Measurements from ENCODE around the gene TAS2R50. TPM values are rescaled to one million over a fixed set of nuclear protein-coding genes. Genes with fewer than 3 reads are reported as not detected.
"Not testable (repeated sequence)": the region's sequence is repeated elsewhere in the genome, so short reads cannot be mapped to it uniquely, and the experiment has no call there.

The TAS2R50 gene, protein sequence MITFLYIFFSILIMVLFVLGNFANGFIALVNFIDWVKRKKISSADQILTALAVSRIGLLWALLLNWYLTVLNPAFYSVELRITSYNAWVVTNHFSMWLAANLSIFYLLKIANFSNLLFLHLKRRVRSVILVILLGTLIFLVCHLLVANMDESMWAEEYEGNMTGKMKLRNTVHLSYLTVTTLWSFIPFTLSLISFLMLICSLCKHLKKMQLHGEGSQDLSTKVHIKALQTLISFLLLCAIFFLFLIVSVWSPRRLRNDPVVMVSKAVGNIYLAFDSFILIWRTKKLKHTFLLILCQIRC
- polyA plus RNA-seq (2011; rRNA removed) (0.12 TPM in 1 of 2 replicates, not detected in the other), polyA minus RNA-seq (2011; rRNA and poly(A)+ RNA removed) (2.7 and 3.1 TPM in 2 replicates)

DNA sequence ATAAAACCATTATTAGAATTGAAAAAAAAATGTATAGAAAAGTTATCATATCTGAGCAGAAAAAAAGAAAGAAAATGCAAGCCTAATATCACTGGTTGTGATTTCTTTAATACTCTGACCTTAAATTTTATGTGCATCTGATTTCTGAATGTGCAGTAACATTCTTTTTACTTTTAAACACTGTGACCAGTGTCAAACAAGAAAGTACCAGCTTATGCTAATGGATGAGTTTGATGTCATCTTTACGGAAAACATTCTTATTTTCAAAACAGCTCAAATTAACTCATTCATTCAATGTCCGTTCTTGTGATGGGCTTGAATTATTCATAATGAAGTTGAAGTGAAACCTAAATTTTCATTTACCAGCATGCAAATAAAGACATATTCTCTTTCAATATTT lies at the start of gene TAS2R50:
TSS of gene TAS2R50 (minus strand) at position 101 of the 400 bp plus-strand sequence. CDS start at position 49, 52 bp downstream.
- CTCF ChIA-PET: no interaction called here
- no peak for DNase-seq (ENCODE audit: low read depth)
- POLR2A ChIA-PET: no interaction called here
- no peaks in the 10 kb centered on the region for H3K27me3 ChIP-seq (ENCODE audit: control insufficient read depth, insufficient read depth, low read length)
- TF ChIP-seq, protein P1, sequence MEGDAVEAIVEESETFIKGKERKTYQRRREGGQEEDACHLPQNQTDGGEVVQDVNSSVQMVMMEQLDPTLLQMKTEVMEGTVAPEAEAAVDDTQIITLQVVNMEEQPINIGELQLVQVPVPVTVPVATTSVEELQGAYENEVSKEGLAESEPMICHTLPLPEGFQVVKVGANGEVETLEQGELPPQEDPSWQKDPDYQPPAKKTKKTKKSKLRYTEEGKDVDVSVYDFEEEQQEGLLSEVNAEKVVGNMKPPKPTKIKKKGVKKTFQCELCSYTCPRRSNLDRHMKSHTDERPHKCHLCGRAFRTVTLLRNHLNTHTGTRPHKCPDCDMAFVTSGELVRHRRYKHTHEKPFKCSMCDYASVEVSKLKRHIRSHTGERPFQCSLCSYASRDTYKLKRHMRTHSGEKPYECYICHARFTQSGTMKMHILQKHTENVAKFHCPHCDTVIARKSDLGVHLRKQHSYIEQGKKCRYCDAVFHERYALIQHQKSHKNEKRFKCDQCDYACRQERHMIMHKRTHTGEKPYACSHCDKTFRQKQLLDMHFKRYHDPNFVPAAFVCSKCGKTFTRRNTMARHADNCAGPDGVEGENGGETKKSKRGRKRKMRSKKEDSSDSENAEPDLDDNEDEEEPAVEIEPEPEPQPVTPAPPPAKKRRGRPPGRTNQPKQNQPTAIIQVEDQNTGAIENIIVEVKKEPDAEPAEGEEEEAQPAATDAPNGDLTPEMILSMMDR (IDR thresholded peaks at IDR 0.05; ENCODE audit: insufficient read depth, low read depth, low read length): no peak
- no peaks in the 10 kb centered on the region for H3K36me3 ChIP-seq (ENCODE audit: control insufficient read depth, insufficient read depth, low read length)
- H3K4me3 ChIP-seq (ENCODE audit: low read depth, low read length): no peak within 1 kb of the TSS

DNA sequence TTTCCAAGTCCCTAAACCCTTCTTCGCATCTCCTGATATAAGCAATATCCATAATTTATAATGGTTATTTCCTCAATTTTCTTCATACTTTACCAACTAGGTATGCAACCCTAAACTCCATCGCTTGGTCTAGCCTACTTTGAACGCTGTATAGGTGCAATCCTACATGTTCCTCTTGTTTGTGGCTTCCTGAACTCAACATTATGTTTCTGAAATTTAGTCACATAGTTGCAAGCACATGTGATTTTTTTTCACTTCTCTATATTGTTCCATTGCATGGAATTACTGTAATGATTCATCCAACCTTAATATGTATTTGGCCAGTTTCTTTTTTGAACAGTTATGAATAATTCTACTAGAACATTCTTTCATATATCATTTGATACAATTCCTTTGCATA lies 47.2 kb upstream of the TAS2R50 start:
- H3K27me3 ChIP-seq (ENCODE audit: control insufficient read depth, insufficient read depth, low read length); CTCF ChIA-PET; H3K4me3 ChIP-seq (ENCODE audit: low read depth, low read length); DNase-seq (ENCODE audit: low read depth); H3K36me3 ChIP-seq (ENCODE audit: control insufficient read depth, insufficient read depth, low read length); POLR2A ChIA-PET: not testable (repeated sequence)

DNA sequence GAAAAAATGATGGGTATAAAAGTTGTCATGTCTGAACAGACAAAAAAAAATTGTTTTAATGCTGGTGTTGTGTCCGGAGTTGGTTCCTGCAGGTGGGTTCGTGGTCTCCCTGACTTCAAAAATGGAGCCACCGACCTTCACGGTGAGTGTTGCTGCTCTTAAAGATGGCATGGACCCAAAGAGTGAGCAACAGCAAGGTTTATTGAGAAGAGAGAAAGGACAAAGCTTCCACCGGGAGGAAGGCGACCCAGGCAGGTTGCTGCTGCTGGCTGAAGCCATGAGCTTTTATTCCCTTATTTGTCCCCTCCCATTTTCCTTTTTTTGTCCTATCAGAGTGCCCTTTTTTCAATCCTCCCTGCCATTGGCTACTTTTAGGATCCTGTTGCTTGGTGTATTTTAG lies 44.6 kb upstream of the TAS2R50 start, which contains the start of gene TAS2R31:
TSS of gene TAS2R31 (minus strand) at position 101 of the 400 bp plus-strand sequence. CDS start at position 29, 72 bp downstream.
- H3K36me3 ChIP-seq (ENCODE audit: control insufficient read depth, insufficient read depth, low read length): no peaks in the 10 kb centered on the region; the same call in 1 of the 2 replicates
- no peaks in the 10 kb centered on the region for H3K27me3 ChIP-seq (ENCODE audit: control insufficient read depth, insufficient read depth, low read length)
- no peak within 1 kb of the TSS for H3K4me3 ChIP-seq (ENCODE audit: low read depth, low read length)
- ChIA-PET POLR2A (no interaction called here), CTCF (no interaction called here)
- TF ChIP-seq, protein P1 (IDR thresholded peaks at IDR 0.05; ENCODE audit: insufficient read depth, low read depth, low read length): no peak
- no peak for DNase-seq (ENCODE audit: low read depth)

DNA sequence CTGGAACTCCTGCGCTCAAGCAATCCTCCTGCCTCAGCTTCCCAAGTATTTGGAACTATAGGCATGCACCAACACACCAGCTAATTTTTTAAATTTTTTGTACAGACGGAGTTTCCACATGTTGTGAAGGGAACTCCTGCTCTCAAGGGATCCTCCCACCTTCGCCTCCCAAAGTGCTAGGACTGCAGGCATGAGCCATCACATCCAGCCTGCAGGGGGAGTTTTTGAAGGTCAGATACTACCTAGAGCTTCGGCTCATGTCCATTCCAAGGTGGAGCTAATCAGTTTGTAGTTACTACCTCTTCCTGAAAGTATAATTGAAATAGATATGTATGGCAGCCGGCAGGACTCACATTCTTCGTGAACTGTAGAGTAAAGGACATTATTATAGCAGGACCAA lies 39.4 kb upstream of the TAS2R50 start:
- H3K4me3 ChIP-seq (ENCODE audit: low read depth, low read length): no peak overlapping the region
- DNase-seq (ENCODE audit: low read depth): no peak
- ChIA-PET CTCF (no interaction called here), POLR2A (no interaction called here)
- no peaks in the 10 kb centered on the region; the same call in 1 of the 2 replicates for H3K36me3 ChIP-seq (ENCODE audit: control insufficient read depth, insufficient read depth, low read length)
- H3K27me3 ChIP-seq (ENCODE audit: control insufficient read depth, insufficient read depth, low read length): no peaks in the 10 kb centered on the region
- TF ChIP-seq, protein P1 (IDR thresholded peaks at IDR 0.05; ENCODE audit: insufficient read depth, low read depth, low read length): peak; percentile 11; the same call in 1 of the 2 replicates

DNA sequence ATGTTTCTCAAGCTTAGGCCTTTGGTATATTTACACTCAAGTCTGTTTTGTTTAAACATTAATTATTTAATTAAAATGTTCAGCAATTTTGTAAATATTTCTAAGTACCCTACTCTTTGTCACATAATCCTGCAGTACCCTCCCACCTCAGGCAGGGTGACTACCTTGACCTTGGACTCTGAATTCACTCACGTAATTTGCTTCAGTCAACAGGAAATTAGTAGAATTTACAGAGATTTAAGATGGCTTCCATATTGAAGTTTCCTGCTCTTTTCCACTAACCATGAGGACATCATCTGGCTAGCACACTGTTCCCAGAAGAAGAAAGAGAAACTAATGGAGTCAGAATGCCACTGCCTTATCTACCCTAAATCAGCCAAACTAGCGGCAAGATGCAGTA lies 36.7 kb upstream of the TAS2R50 start:
- POLR2A ChIA-PET: no interaction called here
- Histone ChIP-seq H3K36me3 (ENCODE audit: control insufficient read depth, insufficient read depth, low read length) (no peaks in the 10 kb centered on the region; the same call in 1 of the 2 replicates), H3K27me3 (ENCODE audit: control insufficient read depth, insufficient read depth, low read length) (no peaks in the 10 kb centered on the region), H3K4me3 (ENCODE audit: low read depth, low read length) (no peak overlapping the region)
- CTCF ChIA-PET: no interaction called here
- TF ChIP-seq, protein P1 (IDR thresholded peaks at IDR 0.05; ENCODE audit: insufficient read depth, low read depth, low read length): no peak
- no peak for DNase-seq (ENCODE audit: low read depth)
